Testis (tissue), 2 donors: Measurements from ENCODE around the gene NHSL1.

Experiments used
- POLR2A ChIP-seq: fragments of 450-650 bp; IDR thresholded peaks from one replicate; pipeline ENCODE4 v1.6.1; 2017; ENCODE audit warnings: antibody characterized with exemption, mild to moderate bottlenecking, moderate library complexity
- TF ChIP-seq, protein P1 (sequence below), 3 experiments: fragments of 450-650 bp in 2 of 3; fragments of 200-600 bp in 1 of 3; sonication (generic) in 1 of 3; IDR thresholded peaks; one replicate each; pipeline ENCODE4 v1.5.1; 2016 to 2019; ENCODE audit warnings: antibody characterized with exemption in 3 of 3, mild to moderate bottlenecking in 2 of 3, moderate library complexity in 1 of 3

DNA sequence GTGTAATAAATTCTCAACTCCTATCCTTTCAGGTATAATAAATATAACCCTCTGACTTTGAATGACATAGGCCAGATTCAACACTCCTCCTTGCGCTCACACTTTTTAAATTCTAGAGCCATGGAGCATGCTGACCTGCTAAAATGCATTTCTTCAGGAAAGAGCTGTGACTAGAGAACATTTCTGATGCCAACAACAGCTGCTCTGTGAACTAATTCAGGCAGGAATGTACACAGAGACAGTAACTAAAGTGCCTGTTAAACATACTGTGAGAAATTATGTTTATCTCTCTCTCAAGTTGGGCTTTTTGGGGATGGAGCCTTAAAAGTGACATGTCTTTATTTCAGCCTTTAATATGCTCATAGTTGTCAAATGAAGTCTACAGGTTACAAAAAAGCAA lies 8.3 kb downstream of the NHSL1 start:
- TF ChIP-seq, protein P1, sequence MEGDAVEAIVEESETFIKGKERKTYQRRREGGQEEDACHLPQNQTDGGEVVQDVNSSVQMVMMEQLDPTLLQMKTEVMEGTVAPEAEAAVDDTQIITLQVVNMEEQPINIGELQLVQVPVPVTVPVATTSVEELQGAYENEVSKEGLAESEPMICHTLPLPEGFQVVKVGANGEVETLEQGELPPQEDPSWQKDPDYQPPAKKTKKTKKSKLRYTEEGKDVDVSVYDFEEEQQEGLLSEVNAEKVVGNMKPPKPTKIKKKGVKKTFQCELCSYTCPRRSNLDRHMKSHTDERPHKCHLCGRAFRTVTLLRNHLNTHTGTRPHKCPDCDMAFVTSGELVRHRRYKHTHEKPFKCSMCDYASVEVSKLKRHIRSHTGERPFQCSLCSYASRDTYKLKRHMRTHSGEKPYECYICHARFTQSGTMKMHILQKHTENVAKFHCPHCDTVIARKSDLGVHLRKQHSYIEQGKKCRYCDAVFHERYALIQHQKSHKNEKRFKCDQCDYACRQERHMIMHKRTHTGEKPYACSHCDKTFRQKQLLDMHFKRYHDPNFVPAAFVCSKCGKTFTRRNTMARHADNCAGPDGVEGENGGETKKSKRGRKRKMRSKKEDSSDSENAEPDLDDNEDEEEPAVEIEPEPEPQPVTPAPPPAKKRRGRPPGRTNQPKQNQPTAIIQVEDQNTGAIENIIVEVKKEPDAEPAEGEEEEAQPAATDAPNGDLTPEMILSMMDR (IDR thresholded peaks at IDR 0.05): no peak
- TF ChIP-seq POLR2A: no peak
